ENCODE data around the gene RANBP2. TPM values are rescaled to one million over a fixed set of nuclear protein-coding genes. Genes with fewer than 3 reads are reported as not detected.
A peak's percentile ranks its signal among the peaks of the same experiment; 100 is the strongest.

Gene RANBP2
- total RNA-seq, 1 experiment from 2014 or later, result 91.4 TPM

GRCh38 chr2:108810993-108811957 is 92.0 kb downstream of the RANBP2 start:
- Mint-ChIP-seq H3K27me3 (ENCODE audit: low read depth) (no peaks in the 10 kb centered on the region), H3K4me3 (no peak overlapping the region)
- no peak overlapping the region for H3K4ac ChIP-seq (ENCODE audit: low read depth, low read length)

More at GRCh38 chr2:108810993-108811957, 92.0 kb downstream of the RANBP2 start:
- Histone ChIP-seq H3K27ac (ENCODE audit: insufficient read length, low read depth, low read length) (no peak overlapping the region), H4K91ac (ENCODE audit: insufficient read length, low read depth, low read length) (no peak overlapping the region), H2BK5ac (ENCODE audit: insufficient read length, low read length) (no peak overlapping the region), H2BK20ac (ENCODE audit: low read depth, low read length, poor library complexity, severe bottlenecking) (no peak overlapping the region), H3K4me1 (ENCODE audit: insufficient read depth, low read length) (no peaks in the 10 kb centered on the region), H3K9me3 (ENCODE audit: control insufficient read depth, low read depth, low read length) (no peaks in the 10 kb centered on the region), H3K79me2 (ENCODE audit: insufficient read depth, low read length) (no peaks in the 10 kb centered on the region; the same call in 1 of the 2 replicates), H3K14ac (ENCODE audit: insufficient read depth, low read length) (no peak overlapping the region), H3K4me2 (ENCODE audit: insufficient read depth, insufficient read length, low read length) (no peak overlapping the region), H2BK120ac (ENCODE audit: low read depth, low read length, poor library complexity, severe bottlenecking) (no peak overlapping the region), H3K27me3 (ENCODE audit: insufficient read depth, low read length) (no peaks in the 10 kb centered on the region), H2BK15ac (ENCODE audit: low read depth, low read length) (no peak overlapping the region), H3K79me1 (ENCODE audit: insufficient read depth, low read depth, low read length, poor library complexity, severe bottlenecking) (no peaks in the 10 kb centered on the region), H4K20me1 (ENCODE audit: control insufficient read depth, insufficient read depth, insufficient read length) (no peaks in the 10 kb centered on the region), H2AFZ (ENCODE audit: low read length) (no peak overlapping the region), H4K5ac (ENCODE audit: insufficient read length, low read depth, low read length) (no peak overlapping the region), H3K9ac (ENCODE audit: extremely low read depth, insufficient read length, low read length) (no peak overlapping the region), H4K8ac (replicated peaks; ENCODE audit: insufficient read length, low read depth, low read length) (no peak overlapping the region), H2AK5ac (ENCODE audit: insufficient read length, low read length) (no peak overlapping the region), H3K23ac (ENCODE audit: insufficient read length, low read depth, low read length) (no peak overlapping the region), H3K56ac (ENCODE audit: insufficient read length, low read depth, low read length) (no peak overlapping the region), H3K23me2 (ENCODE audit: insufficient read length, low read depth, low read length, poor library complexity, severe bottlenecking) (no peaks in the 10 kb centered on the region), H2BK12ac (ENCODE audit: insufficient read length, low read depth, low read length) (no peak overlapping the region), H3K18ac (ENCODE audit: insufficient read length, low read depth, low read length) (no peak overlapping the region), H3T11ph (ENCODE audit: low read length) (no peak overlapping the region)
- Mint-ChIP-seq H3K4me1 (no peaks in the 10 kb centered on the region), H3K9me3 (peaks cover 24 to 27% of the 10 kb centered on the region in 2 experiments), H3K27ac (peak overlapping the region in 1 of 3 experiments; percentile 32; a peak in 2 of 7 replicates), H3K36me3 (ENCODE audit: insufficient read depth in 1 of 3, low read depth in 3 of 3) (peaks cover 55 to 65% (median 61%) of the 10 kb centered on the region in 3 experiments)
- no CpG with 5 or more reads among the region's 4 CpGs for WGBS (ENCODE audit: extremely low coverage, insufficient read length, low lambda C conversion rate)
- DNase-seq, result no peak
- no peak for TF ChIP-seq CTCF (conservative IDR thresholded peaks at IDR 0.05)

Measured in H9 (cell line).